Renal pelvis (tissue), 12 donors: ENCODE data around the gene CKAP5. TPM values are rescaled to one million over a fixed set of nuclear protein-coding genes. Genes with fewer than 3 reads are reported as not detected.

ENCODE experiments used
- DNase-seq: peaks from one replicate; pipeline ENCODE4 v3.0.0-alpha.2; 2013
- long read RNA-seq, 16 experiments: transcript quantifications; one replicate each; lab custom pipeline, GENCODE V29; 2026
- polyA plus RNA-seq, 3 donors: library from polyadenylated mRNA; unstranded; fragments of 120-200 nt; gene quantifications; one replicate each; pipeline ENCODE4 v1.2.1, GENCODE V29; 2013; ENCODE audit not compliant: insufficient read length in 3 of 3

The CKAP5 gene
- 100 to 1,000 TPM in 1 of 3 donors, 10 to 100 TPM in 2; 90.8 to 104 (median 93.8) TPM for polyA plus RNA-seq
- long read RNA-seq, donor 1, full-length matches to known transcripts = 1 of 1 reads
- long read RNA-seq, donor 1, partial matches to known transcripts = 0 of 1 reads
- long read RNA-seq, donor 1, other reads (novel, unspliced or antisense) = 0 of 1 reads
- long read RNA-seq, donor 2, partial matches to known transcripts = 25 of 25 reads
- long read RNA-seq, donor 2, other reads (novel, unspliced or antisense) = 0 of 25 reads
- long read RNA-seq, donor 3 = 0 reads
- long read RNA-seq, donor 4, full-length matches to known transcripts = 1 of 1 reads
- long read RNA-seq, donor 4, partial matches to known transcripts = 0 of 1 reads
- long read RNA-seq, donor 4, other reads (novel, unspliced or antisense) = 0 of 1 reads
- long read RNA-seq, donor 5 = 0 reads
- long read RNA-seq, donor 6, full-length matches to known transcripts = 1 of 25 reads
- long read RNA-seq, donor 6, partial matches to known transcripts = 24 of 25 reads
- long read RNA-seq, donor 6, other reads (novel, unspliced or antisense) = 0 of 25 reads
- long read RNA-seq, donor 7, full-length matches to known transcripts = 5 of 21 reads
- long read RNA-seq, donor 7, partial matches to known transcripts = 16 of 21 reads
- long read RNA-seq, donor 7, other reads (novel, unspliced or antisense) = 0 of 21 reads
- long read RNA-seq, donor 8 = 0 reads
- long read RNA-seq, donor 9, partial matches to known transcripts = 46 of 46 reads
- long read RNA-seq, donor 9, other reads (novel, unspliced or antisense) = 0 of 46 reads
- long read RNA-seq, donor 10, partial matches to known transcripts = 12 of 12 reads
- long read RNA-seq, donor 10, other reads (novel, unspliced or antisense) = 0 of 12 reads
- long read RNA-seq, donor 11, full-length matches to known transcripts = 2 of 7 reads
- long read RNA-seq, donor 11, partial matches to known transcripts = 5 of 7 reads
- long read RNA-seq, donor 11, other reads (novel, unspliced or antisense) = 0 of 7 reads
- long read RNA-seq, donor 12, partial matches to known transcripts = 29 of 29 reads
- long read RNA-seq, donor 12, other reads (novel, unspliced or antisense) = 0 of 29 reads
- long read RNA-seq, donor 13 = 0 reads
- long read RNA-seq, donor 14 = 0 reads
- long read RNA-seq, donor 15, partial matches to known transcripts = 14 of 14 reads
- long read RNA-seq, donor 15, other reads (novel, unspliced or antisense) = 0 of 14 reads
- long read RNA-seq, donor 16, full-length matches to known transcripts = 2 of 13 reads
- long read RNA-seq, donor 16, partial matches to known transcripts = 11 of 13 reads
- long read RNA-seq, donor 16, other reads (novel, unspliced or antisense) = 0 of 13 reads

DNA sequence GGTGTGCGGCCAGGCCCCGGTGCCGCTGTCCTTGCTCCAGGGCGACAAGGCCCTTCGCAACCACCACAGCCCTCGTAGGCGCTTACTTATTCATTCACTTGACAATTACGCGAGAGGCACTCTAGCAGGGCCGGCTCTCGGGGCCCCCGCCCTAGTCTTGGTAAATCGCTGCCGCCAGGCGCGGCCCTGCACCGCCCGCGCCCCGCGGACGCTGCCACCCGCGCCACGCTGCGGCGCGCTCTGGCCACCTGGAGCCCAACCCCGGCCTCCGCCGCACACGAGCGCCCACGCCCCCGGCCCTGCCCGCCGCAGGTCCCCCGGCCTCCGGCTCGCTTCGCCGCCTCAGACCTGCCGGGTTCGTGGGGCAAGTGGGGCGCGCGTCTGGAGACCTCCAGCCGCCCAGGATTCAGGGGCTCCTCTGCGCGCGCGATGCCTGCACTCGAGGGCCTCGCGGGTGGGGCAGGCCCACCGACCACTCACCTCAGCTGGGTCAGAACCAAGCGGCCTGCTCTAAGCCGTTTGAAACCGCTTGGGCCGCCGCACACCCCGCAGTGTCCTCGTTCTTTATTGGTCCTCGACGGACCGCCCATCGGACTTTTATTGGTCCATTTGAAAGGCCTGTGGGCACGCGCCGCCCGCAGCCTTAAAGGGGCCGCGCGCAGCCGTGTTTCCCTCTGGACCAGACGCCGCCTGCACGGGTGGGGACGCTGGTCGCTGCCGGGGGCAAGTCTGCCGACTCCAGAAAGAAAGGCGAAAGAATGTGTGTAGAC lies at the start of gene CKAP5:
CKAP5 (minus strand) TSS at position 541 of the 770 bp plus-strand sequence. CDS start 25,049 bp downstream, outside the sequence.
- peak; percentile 92 for DNase-seq

DNA sequence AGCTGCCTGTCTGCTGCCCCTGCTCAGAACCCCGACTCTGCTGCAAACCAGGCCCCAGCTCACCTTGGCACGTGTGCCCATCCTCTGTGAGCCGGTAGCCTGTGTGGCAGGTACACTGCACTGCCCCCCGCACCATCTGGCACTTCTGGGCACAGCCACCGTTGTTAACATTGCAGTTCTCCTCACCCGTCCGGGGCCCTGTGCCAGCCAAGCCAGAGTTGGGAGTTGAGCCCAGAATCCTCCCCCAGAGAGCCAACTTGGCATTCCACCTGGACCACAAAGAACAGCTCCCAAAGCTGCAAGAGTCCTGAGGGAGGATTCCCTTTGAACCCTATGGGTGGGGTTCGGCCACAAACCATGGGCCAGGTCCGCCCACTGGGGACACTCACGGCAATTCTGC lies 49.7 kb upstream of the CKAP5 start:
- DNase-seq = no peak

DNA sequence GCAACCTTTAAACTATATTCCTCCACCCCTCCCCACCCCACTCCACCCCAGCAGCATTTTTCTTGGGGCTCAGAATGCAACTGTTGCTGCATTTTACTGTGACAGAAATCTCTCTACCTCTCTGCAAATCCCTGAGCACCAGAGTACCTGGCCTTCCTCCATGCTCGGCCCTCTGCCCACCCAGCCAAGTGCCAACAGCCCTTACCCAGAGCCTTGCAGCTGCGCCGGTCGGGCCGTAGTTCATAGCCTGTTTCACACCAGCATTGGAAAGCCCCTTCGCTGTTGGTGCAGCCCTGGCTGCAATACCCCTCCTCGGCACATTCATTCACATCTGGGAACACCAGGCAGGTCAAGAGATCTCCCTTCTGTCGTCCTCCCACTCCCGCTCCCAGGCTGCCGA lies 48.9 kb upstream of the CKAP5 start:
- DNase-seq = no peak

DNA sequence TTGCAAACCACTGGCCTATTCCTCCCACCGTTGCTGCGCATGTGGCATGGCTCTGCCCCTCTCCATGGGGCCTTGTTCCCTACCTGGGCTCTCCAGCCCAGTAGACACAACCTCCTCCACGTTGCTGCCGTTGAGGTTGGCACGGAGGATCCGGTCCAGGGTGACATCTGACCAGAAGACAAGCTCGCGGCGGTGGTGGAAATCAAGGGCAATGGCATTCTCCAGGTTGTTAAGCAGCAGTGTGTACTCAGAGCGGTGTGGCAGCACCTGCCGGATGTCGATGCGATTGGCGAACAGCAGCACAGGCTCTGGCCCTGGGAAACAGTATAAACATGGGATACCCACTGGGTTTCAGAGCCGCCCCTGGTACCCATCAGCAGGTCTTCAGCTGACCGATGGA lies 48.4 kb upstream of the CKAP5 start:
- no peak for DNase-seq

DNA sequence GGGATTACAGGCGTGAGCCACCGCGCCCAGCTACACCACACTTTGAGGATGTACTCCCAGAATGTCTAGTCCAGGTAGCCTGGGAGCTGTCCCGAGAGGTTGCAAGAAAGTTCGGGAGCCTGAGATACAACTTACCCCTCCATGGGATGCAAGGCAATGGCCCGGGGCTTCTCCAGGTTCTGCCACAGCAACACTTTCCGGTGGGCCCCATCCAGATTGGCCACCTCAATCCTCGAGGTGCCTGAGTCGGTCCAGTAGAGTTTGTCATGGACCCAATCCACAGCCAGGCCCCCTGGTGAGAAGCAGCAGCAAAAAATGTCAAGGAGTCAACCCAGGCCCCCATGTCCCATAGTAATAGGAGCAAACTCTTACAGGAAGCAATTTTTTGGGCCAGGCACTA lies 46.8 kb upstream of the CKAP5 start:
- DNase-seq = no peak

DNA sequence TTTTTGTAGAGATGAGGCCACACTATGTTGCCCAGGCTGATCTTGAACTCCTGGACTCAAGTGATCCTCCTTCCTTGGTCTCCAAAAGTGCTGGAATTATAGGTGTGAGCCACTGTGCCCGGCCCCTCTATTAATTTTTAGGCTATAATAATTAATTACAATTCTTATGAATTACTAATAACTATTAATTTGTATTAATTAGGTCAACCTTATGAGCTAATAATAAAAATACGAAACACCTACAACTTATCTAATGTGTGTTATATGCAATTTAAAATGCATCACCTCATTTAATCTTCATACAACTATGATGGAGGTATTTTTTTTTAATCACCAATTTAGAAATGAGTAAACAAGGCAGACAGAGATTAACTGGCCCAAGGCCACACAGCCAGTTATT lies 46.0 kb upstream of the CKAP5 start:
- no peak for DNase-seq

DNA sequence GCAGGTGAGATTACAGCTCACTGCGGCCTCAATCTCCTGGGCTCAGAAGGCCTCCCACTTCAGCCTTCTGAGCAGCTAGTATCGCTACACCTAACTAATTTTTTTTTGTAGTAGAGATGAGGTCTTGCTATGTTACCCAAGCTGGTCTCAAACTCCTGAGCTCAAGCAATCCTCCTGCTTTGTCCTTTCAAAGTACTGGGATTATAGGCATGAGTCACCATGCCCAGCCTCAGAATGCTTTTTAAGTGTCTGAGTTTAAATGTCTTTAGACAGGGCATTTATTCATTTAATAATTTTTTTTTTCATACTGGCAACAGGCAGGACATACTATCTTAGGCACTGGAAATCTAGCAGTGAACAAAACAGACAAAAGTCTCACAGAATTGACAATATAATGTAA lies 44.6 kb upstream of the CKAP5 start:
- DNase-seq = no peak

DNA sequence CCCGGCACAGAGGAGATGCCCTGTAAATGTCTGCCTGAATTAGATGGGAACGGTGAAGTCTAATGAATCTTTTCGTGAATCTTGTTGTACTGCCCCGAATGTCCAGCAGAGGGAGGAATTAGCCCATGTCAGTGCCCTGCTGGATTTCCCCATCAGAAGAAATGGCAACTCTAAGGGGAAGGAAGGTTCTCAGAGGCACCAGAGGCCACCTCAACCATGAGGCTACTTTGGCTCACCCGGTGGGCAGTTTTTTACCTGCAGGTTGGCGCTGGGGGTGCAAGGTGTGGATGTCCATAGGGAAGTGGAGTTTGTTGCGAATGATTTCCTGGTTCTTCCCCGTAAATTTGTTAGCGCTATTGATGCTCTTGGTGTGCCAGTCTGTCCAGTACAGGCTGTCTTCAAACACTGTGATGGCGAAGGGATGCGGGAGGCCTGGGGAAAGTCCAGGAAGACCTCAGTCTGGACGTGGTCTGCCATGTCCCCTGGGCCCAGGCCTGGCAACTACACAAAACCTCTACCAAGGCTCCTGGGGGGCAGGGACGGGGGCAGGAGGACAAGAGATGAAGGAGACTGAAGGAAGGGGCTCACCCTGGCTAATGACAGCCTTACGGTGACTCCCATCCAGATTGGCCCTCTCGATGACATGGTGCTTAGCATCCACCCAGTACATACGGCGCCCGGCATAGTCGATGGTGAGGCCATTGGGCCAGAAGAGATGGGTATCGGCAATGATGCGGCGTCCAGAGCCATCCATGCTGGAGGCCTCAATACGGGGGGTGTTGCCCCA lies 43.8 kb upstream of the CKAP5 start:
- peak; percentile 73 for DNase-seq

DNA sequence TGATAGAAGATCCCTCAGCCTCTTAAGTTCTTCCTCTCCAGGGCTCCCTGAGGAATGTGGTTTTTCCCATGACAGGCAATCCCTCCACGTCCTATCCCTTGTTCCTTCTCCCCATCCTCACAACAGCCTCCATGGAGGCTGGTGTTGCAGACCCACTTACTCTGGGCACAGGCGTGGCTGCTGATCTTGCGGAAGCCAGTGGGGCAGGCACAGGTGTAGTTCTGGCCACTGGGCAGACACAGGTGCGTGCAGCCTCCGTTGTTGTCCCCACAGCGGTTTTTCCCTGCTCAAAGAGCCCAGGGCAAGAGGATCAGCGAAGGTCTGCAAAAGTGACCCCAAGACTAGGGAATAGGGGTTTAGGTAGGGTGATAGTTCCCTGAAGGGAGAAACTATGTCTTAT lies 43.2 kb upstream of the CKAP5 start:
- DNase-seq = no peak

DNA sequence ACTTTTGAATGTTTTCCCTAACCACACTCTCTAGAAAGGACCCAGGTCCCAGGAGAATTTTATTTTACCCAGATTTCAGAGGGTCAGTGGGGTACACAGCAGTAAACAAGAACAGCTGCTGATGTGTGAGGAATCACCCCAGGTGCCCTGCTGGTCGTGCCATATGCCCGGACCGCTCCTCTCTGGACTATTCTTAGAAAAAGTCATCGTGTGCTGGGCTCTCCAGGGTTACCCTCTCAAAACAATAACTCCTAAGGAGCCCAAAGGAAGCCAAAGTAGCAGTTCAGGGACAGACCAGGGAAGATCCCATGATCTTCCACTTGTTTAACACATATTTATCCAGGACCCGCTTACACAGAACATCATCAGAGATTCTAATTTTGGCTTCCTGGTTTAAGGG lies 42.6 kb upstream of the CKAP5 start:
- DNase-seq = no peak

DNA sequence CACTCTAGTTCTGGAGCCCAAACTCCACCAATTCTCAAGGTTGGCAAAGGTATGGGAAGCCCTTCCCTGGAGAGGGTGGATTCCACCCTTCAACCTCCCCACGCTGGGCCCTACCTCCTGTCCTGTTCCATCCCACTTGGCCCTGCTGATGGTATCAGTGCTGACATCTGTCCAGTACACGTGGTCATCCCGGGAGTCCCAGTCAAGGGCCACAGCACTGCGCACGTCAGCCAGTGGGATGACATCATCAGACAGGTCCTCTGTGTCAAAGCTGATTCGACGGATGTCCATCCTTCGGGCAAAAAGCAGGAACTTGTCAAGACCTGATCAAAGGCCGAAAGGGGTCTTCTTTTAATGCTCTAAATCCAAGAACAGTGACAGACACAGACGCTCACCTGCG lies 40.1 kb upstream of the CKAP5 start:
- DNase-seq = no peak

DNA sequence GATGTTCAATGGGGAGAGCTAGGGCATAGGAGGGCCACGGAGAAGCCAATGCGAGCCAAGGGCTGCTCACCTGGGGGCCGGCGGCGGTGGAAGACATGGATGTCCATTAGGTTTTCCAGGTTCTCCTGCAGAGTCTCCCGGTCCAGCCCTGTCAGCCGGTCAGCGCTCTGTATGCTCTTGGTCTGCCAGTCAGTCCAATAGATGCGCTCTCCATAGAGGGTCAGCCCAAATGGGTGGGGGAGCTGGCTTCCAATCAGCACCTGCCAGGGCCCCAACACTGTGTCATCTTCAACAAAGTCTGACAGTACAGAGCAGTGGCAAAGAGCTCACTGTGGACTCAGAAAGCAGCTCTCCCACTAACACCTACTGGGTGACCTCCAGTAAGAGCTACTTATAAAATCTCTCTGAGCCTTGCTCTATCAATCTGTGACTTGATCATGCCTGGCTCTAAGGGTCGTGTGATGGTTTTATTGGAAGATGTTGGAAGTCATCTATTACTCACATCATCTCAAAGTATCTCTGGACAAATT lies 33.0 kb upstream of the CKAP5 start:
- no peak for DNase-seq

DNA sequence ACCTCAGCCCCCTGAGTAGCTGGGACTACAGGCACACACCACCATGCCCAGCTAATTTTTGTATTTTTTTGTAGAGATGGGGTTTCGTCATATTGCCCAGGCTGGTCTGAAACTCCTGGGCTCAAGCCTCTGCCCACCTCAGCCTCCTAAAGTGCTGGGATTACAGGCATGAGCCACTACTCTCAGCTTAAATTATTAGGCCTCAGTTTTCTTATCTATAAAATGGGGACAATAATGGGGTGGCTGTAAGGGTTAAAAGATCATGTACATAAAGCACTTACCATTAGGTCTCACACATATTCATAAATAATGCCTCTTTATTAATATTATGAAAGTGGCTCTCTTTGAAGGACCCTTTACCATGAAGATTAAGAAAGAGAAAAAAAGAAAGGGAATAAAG lies 31.5 kb upstream of the CKAP5 start:
- DNase-seq = no peak

DNA sequence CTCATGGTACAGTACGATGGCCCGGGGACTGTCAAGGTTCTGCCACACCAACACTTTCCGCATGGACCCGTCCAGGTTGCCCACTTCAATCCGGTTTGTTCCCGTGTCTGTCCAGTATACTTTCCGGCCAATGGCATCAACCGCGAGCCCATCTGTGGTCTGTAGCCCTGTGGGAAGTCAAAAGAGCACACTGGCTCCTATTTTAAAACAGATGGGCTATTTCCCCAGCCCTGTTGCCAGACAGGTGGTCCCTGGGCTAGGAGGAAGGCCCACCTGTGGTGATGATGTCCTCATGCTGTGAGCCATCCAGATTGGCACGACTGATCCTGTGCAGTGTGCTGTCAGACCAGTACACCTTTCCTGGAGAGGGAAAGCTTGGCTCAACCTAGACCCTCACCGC lies 30.4 kb upstream of the CKAP5 start:
- no peak for DNase-seq

DNA sequence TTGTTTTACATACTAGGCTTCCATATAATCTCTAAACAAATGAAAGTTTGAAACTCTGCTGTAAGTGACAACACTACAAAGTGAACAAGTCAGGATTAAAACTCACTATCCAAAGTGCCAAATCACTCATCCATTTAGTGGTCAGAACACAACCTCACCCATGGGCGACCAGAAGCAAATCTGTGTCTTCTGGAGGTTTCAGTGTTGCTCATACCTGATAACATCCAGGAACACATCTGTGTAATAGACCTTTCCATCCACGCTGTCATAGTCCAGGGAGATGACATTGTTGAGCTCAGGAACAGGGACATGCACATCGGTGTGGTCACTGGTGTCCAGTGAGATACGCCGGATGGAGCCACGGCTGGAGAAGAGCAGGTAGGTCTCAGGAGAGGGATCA lies 28.5 kb upstream of the CKAP5 start:
- no peak for DNase-seq

DNA sequence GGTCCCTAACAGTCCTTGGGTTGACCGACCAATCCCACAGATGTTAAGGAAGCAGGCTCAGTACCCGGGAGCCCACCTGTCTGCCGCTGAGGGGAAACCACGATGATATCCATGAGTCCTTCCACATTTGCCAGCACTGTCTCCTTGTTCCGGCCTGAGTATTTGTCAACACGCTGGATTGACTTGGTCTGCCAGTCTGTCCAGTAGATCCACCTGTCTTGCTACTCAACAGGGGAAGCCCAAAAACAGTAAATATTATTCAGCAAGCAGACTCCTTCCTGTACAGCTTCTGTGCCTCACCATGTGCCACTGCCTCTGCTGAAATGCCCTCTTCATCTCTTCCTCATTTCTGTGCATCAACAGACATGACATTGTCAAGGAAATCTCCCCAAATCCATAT lies 22.8 kb upstream of the CKAP5 start:
- DNase-seq = no peak

DNA sequence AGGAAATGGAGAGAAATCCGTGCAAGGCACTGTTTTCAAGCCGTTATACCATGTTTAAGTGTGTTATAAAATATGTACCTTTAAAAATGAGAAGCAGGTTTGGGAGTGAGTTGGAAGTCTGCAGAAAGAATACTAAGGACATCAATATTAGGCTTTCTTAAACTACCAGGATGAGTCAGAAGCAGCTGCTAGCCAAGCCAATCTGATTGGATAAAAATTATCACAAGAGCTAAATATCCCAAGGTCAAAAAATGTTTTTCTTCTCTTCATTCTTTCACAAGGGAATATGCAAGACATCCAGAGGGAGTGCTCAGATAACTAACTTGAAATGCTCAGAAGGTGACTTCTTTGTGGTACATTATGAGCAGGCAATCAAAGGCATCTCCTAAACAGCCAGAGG lies 19.3 kb upstream of the CKAP5 start:
- DNase-seq = no peak

DNA sequence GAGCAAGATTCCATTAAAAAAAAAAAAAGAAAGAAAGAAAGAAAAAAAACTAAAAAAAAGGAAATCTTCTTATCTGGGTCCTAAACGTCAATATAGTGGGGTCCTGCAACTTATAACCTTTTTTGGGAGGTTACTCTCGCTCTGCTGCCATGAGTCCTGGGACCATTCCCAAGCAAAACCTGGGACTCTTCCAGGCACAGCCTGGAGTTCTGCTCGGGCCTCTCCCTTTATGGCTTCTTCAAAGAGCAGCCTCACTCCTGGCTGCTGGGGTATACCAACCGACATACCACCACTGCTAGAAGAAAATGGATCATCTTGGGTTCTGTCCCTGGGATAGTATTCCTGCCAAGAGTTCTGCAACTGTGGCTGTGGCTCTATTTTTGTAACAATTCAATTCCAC lies 14.1 kb upstream of the CKAP5 start:
- no peak for DNase-seq

DNA sequence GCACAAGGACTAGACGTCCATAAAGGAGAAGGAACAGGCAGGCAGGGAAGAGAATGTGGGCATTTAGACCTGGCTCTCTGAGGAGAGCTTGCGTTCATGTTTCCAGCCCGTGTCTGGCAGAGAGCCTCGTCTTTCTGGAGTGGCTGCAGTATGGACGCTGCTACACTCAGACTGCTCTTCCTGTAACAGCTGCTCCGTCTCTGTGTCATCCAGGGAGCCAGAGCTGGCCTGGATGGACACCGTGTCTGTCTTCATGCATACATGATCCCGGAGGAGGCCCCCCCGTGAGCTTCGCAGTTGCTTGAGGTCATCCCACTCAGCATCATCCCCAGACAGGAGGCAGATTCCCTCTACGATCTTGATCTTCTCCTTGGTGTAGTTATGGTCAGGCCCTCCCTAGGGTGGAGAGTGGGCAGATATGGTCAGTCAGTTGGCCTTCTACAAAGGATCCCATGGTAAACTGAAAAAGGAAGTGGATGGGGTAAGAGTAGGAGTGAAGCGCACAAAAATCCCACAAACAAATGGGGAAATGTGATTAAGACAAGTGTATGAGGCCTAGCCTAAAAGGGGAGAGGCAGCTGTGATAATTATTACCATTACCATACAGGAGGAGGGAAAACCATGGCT lies 13.0 kb upstream of the CKAP5 start:
- no peak for DNase-seq

DNA sequence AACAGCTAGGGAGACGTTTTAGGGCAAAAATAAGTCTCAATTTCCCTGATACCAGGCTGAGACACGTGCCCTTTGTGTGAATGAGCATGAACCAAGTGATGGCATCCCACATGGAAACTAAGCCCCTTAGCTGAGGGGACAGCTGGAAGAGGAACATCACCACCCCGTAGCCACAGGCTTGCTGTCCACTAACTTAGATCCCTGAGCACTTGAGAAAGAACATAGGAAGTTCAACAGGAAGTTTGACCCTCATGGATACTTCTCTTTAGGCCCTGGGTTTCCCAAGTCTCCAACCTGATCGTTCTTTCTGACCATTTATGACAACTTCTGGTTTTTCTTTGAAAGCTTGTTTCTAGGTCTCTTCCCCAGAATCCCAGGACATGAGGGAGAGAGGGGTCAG lies 11.6 kb upstream of the CKAP5 start:
- DNase-seq = no peak
